SK-N-SH (cell line): Measurements from ENCODE around the gene CR1L.

Source experiments
- CTCF ChIP-seq: fragments of 200-600 bp; sonication (generic); IDR thresholded peaks from 2 replicates; pipeline ENCODE4 v1.6.1; 2017; ENCODE audit warnings: antibody characterized with exemption, mild to moderate bottlenecking, moderate library complexity
- EZH2phosphoT487 ChIP-seq: fragments of 200-600 bp; sonication (generic); IDR thresholded peaks from 2 replicates; pipeline ENCODE4 v1.6.1; 2017; ENCODE audit warnings: low read depth, mixed run types, mild to moderate bottlenecking, antibody characterized with exemption, moderate library complexity, borderline replicate concordance
- FOXM1 ChIP-seq: IDR thresholded peaks from 2 replicates; pipeline ENCODE4 v1.4.0; 2012; ENCODE audit warnings: low read depth, mild to moderate bottlenecking
- GABPA ChIP-seq: IDR thresholded peaks from 2 replicates; pipeline ENCODE4 v1.4.0; 2012; ENCODE audit warnings: low read depth, mild to moderate bottlenecking
- JUND ChIP-seq: IDR thresholded peaks from 2 replicates; pipeline ENCODE4 v1.4.0; 2012
- MAX ChIP-seq: IDR thresholded peaks from 2 replicates; pipeline ENCODE4 v1.4.0; 2012; ENCODE audit warnings: low read depth
- MXI1 ChIP-seq: IDR thresholded peaks from 2 replicates; pipeline ENCODE4 v1.6.1; 2012; ENCODE audit warnings: mild to moderate bottlenecking, low read depth, low read length, improper control_type of control experiment
- NFIC ChIP-seq: IDR thresholded peaks from 2 replicates; pipeline ENCODE4 v1.4.0; 2012; ENCODE audit warnings: borderline replicate concordance
- NRF1 ChIP-seq: IDR thresholded peaks from 2 replicates; pipeline ENCODE4 v1.6.1; 2012; ENCODE audit warnings: low read depth, mild to moderate bottlenecking, low read length
- POLR2AphosphoS5 ChIP-seq: IDR thresholded peaks from 2 replicates; pipeline ENCODE4 v1.6.1; 2012; ENCODE audit warnings: low read depth, low read length
- REST ChIP-seq: IDR thresholded peaks from 2 replicates; pipeline ENCODE4 v1.6.1; 2012; ENCODE audit warnings: mild to moderate bottlenecking, low read depth, low read length, moderate library complexity

GRCh38 chr1:207745285-207745684, 100.4 kb downstream of the CR1L start:
- TF ChIP-seq POLR2AphosphoS5 (no peak), MXI1 (no peak), CTCF (no peak), MAX (no peak), EZH2phosphoT487 (no peak), FOXM1 (no peak), NRF1 (no peak), JUND (peak; percentile 36; the same call in 1 of the 2 replicates), GABPA (no peak), REST (no peak), NFIC (no peak)
